ENCODE data around the gene ANKMY2. TPM values are rescaled to one million over a fixed set of nuclear protein-coding genes. Genes with fewer than 3 reads are reported as not detected.

The ANKMY2 gene
- total RNA-seq, 1 donor from 2014 or later = 29.5 TPM

DNA sequence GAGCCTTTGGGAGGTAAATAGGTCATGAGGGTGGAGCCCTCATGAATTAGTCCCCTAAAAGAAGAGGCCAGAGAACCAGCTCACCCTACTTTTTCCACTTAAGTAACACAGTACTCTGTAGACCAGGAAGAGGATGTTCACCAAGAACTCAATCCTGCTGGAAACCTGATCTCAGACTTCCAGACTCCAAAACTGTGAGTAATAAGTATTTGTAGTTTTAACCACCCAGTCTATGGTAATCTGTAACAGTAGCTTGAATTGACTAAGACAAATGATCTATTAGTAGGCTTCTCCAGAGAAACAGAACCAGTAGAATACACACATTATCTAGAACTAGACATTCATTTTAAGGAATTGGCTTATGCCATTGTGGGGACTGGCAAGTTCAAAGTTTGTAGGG lies 51.5 kb downstream of the ANKMY2 start:
- intact Hi-C loops (cut with DNase I) = no loop called here
- ATAC-seq (no peak), DNase-seq (ENCODE audit: low spot score) (no peak)

GRCh38 chr7:16592395-16592794 lies 53.2 kb downstream of the ANKMY2 start:
- DNase-seq (ENCODE audit: low spot score) = no peak
- ATAC-seq = no peak
- intact Hi-C loops (cut with DNase I) = no loop called here

DNA sequence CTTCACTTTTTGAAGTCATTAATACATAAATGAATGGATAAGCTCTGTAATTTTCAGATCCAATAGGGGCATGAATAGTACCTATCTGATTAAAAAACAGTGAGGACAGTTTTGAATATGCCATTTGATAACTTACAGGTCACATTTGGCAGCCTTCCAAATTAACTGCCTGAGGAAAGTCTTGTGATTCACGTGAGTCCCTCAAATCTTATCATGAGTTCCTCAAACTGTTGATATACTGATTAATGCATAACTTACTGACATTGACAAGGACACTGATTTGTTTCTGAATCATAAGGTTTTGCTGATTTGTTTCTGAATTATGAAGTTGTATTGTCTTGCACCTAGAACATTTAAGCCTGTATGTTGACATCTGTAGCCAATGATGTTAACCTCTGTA lies 55.1 kb downstream of the ANKMY2 start:
- ATAC-seq (no peak), DNase-seq (ENCODE audit: low spot score) (no peak)
- intact Hi-C loops (cut with DNase I) = no loop called here

GRCh38 chr7:16589881-16590280 lies 55.7 kb downstream of the ANKMY2 start:
- intact Hi-C loops (cut with DNase I) = no loop called here
- ATAC-seq = no peak
- no peak for DNase-seq (ENCODE audit: low spot score)

DNA sequence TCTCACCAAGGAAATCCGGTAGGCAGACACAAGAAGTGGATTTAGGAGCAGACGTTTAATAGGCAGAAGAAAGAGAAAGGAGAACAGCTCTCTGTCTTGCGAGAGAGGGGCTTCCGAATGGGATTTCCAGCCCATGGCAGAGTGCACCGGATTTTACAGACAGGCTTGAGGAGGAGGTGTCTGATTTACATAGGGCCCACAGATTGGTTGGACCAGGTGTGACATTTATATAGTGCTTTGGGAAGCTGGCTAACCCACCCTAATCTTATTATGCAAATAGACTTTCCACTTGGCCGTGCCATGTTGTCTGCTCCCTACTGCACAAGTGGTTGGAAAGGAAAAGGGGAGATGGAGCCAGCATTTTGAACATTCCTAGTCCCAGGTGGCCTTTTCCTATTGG lies 57.8 kb downstream of the ANKMY2 start:
- intact Hi-C loops (cut with DNase I) = no loop called here
- ATAC-seq = no peak

DNA sequence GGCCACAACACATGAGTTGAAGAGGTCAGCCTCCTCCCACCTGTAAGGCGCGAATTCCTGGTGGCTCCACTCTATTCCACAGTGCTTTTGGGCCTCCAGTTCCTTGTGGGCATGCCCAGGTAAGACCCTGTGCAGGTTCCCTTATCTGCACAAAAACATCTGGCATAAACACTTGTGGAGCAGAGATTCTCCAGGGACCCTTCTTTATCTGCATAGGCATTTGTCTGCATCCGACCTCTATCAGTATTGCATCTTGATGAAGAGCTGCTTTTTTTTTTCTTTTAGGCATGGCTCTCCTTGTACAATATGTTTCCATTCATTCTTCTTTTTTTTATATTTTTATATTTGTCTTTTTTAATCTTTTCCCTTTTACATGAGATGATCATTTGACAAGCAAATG lies 58.4 kb downstream of the ANKMY2 start:
- intact Hi-C loops (cut with DNase I) = no loop called here
- DNase-seq (ENCODE audit: low spot score) (no peak), ATAC-seq (no peak)

More for the DNA sequence above, 57.8 kb downstream of the ANKMY2 start:
- DNase-seq (ENCODE audit: low spot score) = no peak

GRCh38 chr7:16586081-16586874 lies 59.3 kb downstream of the ANKMY2 start:
- intact Hi-C loops (cut with DNase I) = no loop called here
- ATAC-seq = no peak

DNA sequence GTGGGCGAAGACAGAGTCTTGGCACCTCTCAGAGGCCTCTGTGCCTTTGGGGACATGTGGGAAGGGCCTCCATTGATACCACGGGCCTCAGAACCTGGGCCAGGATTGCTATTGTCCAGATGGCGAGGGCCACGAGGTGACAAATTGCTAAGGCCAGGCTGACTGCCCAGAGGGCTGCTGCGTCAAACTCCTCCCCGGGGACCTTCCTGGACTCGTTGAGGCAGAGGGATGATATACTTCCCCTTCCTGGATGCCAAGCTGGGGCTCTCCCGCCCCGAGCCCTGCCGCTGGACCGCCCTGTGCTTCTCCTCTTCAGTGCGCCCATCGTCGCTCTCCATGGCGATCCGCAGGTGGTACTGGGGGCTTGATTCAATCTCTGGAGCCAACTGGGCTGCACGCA lies 60.0 kb downstream of the ANKMY2 start:
- intact Hi-C loops (cut with DNase I) = no loop called here
- DNase-seq (ENCODE audit: low spot score) = no peak
- no peak for ATAC-seq

More at GRCh38 chr7:16586081-16586874, 59.3 kb downstream of the ANKMY2 start:
- DNase-seq (ENCODE audit: low spot score) = no peak

GRCh38 chr7:16583834-16584233 lies 61.7 kb downstream of the ANKMY2 start:
- intact Hi-C loops (cut with DNase I) = no loop called here
- ATAC-seq (peak; percentile 19), DNase-seq (ENCODE audit: low spot score) (no peak)

DNA sequence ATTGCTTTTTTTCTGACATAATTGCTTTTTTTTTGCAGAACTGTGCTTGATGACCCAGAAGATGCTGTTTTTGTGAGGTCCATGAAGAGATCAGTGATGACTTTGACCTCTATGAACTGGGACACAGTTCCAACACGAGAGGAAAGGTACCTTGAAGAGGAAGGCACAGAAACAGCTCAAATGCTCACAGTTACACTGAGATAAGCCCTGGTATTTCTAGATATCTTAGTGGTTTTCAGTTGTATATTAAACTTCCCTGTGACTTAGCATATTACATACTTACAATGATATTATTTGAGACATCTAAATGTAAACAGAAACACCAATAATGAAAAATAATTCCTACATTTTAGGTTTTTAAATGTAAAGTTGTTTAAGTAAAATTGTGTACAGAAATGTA lies 64.3 kb downstream of the ANKMY2 start:
- no peak for DNase-seq (ENCODE audit: low spot score)
- intact Hi-C loops (cut with DNase I) = no loop called here
- no peak for ATAC-seq

GRCh38 chr7:16579216-16579615 lies 66.3 kb downstream of the ANKMY2 start:
- ATAC-seq (no peak), DNase-seq (ENCODE audit: low spot score) (no peak)
- intact Hi-C loops (cut with DNase I) = no loop called here

DNA sequence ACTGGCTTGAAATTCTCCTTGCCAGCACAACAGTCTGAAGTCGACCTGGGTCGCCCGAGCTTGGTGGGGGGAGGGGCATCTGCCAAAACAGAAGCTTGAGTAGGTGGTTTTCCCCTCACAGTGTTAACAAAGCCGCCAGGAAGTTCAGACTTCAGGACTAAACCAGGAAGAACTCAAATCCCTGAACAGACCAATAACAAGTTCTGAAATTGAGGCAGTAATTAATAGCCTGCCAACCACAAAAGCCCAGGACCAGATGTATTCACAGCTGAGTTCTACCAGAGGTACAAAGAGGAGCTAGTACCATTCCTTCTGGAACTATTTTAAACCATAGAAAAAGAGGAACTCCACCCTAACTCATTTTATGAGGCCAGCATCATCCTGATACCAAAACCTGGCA lies 73.6 kb downstream of the ANKMY2 start:
- DNase-seq (ENCODE audit: low spot score) (no peak), ATAC-seq (no peak)
- intact Hi-C loops (cut with DNase I) = no loop called here

DNA sequence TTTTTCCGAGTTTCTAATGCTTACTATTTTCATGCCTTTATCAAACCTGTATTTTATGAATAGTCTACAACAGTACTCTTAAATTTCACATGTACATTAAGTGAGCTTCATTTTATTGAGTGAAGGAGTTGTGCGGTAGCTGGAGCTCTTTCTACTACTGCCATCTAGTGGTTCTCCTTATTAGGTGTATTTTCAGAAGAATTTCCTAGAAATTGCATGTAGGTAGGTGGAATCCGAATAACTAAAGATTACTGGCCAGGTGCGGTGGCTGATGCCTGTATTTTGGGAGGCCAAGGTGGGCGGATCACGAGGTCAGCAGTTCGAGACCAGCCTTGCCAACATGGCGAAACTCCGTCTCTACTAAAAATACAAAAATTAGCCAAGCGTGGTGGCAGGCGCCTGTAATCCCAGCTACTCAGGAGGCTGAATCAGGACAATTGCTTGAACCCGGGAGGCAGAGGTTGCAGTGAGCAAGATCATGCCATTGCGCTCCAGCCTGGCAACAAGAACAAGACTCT lies 80.6 kb downstream of the ANKMY2 start:
- ATAC-seq = peak; percentile 65
- no peak for DNase-seq (ENCODE audit: low spot score)
- intact Hi-C loops (cut with DNase I) = loop anchor here (5.0 kb wide), 1 partner anchor 488 kb away; no protein-coding TSS in a partner anchor

DNA sequence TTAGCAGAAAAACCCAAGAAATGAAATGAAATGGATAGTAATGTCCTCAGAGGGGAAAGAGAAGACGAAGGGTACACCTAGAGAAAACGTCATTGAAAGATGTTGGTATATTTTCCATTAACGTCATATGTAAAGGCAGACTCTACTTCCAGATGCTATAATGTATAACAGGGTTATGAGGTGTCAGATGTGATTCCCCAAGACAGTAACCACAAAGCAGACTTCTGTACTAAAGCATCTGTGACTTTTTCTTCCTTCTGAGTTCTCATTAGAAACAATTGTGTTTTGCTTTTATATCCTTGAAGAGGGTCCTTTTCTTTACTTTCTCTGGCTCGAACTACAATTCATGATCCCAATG lies 81.6 kb downstream of the ANKMY2 start:
- intact Hi-C loops (cut with DNase I) = loop anchor here (5.0 kb wide), 1 partner anchor 487 kb away; no protein-coding TSS in a partner anchor
- DNase-seq (ENCODE audit: low spot score) (no peak), ATAC-seq (no peak)

DNA sequence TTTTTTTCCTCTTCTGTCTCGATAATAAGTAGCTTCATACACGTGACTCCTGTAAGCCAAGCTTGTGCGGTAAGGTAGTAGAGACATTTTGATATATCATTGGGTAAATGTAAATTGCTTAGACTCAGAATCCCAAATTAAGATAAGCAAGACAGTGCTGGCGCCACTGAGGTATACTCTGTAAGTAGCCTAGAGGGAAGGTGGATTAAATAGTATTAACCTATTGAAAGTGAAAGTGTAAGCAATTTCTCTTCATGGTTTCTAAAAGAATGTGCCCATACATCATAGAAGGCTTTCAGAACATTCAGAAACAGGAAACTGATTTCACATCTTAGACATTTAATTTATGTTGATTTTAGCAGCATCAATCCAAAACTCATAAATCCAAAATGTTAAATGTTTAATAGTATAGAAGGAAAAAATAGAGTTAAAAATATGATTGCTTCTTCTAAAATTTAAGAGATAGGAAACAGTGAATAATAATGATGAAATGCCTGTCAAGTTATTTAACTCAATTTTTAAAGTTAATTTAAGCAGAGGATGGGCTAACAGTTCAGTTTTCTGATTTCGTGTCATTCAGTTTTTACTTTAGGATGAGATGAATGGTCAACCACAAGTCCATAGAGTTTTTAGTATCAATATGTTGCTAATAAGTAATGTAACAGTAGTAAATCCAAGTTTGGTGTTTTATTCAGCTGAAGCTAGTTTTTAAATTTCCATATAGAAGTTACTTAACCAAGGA lies 82.1 kb downstream of the ANKMY2 start:
- intact Hi-C loops (cut with DNase I) = loop anchor here (5.0 kb wide), 1 partner anchor 486 kb away; no protein-coding TSS in a partner anchor
- ATAC-seq (no peak), DNase-seq (ENCODE audit: low spot score) (no peak)

GRCh38 chr7:16562456-16563220 lies 82.9 kb downstream of the ANKMY2 start:
- intact Hi-C loops (cut with DNase I) = loop anchor here (5.0 kb wide), 1 partner anchor 485 kb away; no protein-coding TSS in a partner anchor
- ATAC-seq = no peak
- DNase-seq (ENCODE audit: low spot score) = no peak

DNA sequence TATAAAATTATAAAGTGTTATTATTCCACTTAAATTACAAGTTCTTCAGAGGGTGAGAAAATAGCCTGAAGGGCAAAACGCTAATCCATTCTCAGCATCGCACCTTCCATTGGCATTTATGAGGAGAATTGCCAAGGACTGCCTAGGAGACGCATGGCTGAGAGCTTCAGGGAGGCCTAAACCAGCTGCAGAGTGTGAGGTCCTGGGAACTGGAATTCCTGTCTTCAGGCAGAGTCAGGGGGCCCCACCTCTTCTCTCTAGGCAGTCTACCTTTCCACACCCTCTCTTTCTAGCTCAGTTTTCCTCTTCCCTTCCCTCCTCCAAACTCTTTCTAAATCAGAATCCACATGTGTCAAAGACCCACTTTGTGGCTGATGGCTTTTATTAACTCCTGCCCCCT lies 83.6 kb downstream of the ANKMY2 start:
- intact Hi-C loops (cut with DNase I) = loop anchor here (5.0 kb wide), 1 partner anchor 485 kb away; no protein-coding TSS in a partner anchor
- ATAC-seq = no peak
- no peak for DNase-seq (ENCODE audit: low spot score)

DNA sequence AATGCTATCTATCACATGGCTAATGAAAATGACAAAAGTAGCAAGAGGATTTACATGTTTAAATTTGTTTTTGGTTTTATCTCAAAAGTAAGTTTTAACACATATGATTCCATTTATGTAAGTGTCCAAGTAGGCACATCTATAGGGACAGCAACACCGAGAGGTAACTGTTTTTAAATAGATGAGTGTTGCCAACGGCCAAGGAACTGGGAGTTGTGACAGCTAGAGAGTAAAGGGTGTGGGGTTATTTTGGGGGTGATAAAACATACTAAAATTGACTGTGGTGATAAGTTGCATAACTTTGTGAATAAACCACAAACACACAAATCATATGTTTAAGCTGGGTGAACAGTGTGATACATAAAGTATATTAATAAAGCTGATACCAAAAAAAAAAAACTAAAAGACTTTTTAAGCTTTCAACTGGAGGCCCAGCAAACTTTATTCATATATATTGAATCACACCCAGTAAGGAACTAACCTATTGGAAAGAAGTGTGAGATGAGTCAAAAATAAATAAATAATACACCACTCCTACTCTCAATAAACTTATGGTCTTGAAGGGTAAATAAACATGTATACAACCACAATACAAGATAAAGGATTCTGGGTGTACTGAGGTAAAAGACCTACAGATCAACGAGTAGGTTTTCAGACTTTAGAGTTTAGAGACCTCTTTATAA lies 85.9 kb downstream of the ANKMY2 start:
- DNase-seq (ENCODE audit: low spot score) = no peak
- ATAC-seq = no peak
- intact Hi-C loops (cut with DNase I) = loop anchor here (5.0 kb wide), 1 partner anchor 482 kb away; no protein-coding TSS in a partner anchor
